ENCODE data around the gene NETO2.
"Not testable (repeated sequence)": the region's sequence is repeated elsewhere in the genome, so short reads cannot be mapped to it uniquely, and the experiment has no call there.

The NETO2 gene

DNA sequence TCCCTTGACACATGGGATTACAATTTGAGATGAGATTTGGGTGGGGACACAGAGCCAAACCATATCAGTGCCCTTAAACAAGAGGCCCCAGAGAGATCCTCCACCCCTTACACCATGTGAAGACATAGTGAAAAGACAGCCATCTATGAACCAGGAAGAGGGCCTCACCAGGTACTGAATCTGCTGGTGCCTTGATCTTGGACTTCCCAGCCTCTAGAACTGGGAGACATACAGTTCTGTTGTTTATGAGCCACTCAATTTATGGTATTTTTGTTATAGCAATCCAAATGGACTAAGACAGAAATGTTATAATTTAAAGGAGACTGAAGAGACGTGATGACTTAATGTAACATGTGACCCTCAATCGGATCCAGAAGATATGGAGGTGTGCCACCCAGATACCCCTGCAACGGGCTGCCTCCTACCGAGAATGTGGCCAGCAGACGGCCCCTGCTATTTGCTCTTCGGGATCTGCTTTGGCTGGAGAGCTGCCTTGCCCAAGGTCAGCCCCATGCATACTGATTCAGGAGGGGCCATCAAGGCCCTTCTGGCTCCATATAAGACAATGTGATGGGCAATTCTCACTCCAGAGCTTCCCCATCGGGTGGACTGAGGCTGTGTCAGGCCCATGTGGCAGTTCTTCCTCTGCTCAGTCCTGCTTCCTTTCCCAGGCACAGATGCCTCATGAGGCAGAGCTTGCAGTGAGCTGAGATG is 80.6 kb downstream of the NETO2 start:
- no peak for DNase-seq

- no peak for DNase-seq
Observed at GRCh38 chr16:47061204-47061603, 82.5 kb downstream of the NETO2 start.

GRCh38 chr16:47060596-47060995 is 83.1 kb downstream of the NETO2 start:
- DNase-seq: no peak

DNA sequence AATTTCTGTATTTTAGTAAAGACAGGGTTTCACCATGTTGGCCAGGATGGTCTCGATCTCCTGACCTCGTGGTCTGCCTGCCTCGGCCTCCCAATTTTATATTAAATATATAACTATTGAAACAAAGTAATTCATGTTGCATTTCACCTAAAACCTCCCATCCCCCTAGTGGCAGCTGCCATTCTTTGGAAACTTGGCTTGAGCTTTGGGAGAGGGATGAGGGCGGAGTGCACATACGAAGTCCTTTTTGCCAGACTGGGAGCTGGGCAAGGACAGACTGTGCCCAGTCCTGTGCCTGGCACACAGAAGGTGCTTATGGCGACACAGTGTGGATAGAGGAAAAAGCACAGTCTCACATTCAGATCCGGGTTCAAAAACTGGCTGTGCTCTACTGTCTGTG is 83.8 kb downstream of the NETO2 start:
- no peak for DNase-seq

DNA sequence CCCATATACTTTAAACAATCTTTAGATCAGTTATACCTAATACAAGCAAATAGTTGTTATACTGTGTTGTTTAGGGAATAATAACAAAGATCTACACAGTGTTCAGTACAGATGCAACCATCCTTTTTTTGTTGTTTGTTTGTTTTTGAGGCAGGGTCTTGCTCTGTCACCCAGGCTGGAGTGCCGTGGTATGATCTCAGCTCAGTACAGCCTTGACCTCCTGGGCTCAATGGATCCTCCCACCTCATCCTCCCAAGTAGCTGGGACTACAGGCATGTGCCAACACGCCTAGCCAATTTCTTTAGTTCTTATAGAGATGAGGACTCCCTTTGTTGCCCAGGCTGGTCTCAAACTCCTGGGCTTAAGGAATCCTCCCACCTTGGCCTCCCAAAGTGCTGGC is 84.6 kb downstream of the NETO2 start:
- DNase-seq: not testable (repeated sequence)

GRCh38 chr16:47058295-47059086 is 85.3 kb downstream of the NETO2 start:
- DNase-seq: no peak

GRCh38 chr16:47057630-47057993 is 86.1 kb downstream of the NETO2 start:
- no peak for DNase-seq

DNA sequence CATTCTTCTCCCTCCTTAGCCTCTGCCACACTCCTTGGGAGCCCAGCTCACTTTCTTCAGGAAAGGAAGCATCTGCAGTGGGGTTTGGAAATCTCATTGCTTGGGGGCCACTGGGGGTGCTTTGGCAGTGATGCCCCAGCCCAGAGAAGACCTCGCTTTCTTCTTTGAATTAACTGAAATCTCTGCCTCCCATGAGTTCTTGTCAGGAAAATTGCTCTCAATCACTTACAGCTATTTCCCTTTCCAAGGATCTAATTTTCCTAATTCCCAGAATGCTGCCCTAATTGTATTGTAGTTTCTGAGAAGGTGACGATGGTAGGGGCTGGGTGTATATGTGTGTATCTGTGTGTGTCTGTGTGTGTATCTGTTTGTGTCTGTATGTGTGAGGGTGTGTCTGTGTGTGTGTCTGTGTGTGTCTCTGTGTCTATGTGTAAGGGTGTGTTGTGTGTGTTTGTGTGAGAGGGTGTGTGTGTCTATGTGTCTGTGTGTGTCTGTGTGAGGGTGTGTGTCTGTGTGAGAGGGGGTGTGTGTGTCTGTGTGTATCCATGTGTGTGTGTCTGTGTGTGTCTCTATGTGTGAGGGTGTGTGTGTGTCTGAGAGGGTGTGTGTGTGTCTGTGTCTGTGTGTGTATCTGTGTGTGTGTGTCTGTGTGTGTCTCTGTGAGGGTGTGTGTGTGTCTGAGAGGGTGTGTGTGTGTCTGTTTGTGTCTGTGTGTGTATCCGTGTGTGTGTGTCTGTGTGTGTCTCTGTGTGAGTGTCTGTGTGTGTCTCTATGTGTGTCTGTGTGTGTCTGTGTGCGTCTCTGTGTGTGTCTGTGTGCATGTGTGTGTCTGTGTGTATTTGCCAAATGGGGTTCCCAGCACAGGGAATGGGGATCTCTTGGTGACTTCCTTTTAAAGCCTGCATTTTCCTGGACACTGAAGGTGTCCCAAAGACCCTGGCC is 86.8 kb downstream of the NETO2 start:
- DNase-seq: no peak

DNA sequence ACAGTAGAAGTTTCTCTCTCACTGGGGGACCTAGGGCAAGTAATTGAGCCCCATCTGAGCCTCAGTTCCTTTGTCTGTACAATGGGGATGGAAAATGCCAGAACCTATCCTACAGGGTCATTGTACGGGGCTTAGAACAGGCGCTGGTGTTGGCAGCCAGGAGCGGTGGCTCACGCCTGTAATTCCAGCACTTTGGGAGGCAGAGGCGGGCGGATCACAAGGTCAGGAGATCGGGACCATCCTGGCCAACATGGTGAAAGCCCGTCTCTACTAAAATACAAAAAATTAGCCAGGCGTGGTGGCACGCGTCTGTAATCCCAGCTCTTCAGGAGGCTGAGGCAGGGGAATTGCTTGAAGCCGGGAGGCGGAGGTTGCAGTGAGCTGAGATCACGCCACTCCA is 87.7 kb downstream of the NETO2 start:
- not testable (repeated sequence) for DNase-seq

- DNase-seq: no peak
Observed at GRCh38 chr16:47055136-47055885, 88.4 kb downstream of the NETO2 start.

DNA sequence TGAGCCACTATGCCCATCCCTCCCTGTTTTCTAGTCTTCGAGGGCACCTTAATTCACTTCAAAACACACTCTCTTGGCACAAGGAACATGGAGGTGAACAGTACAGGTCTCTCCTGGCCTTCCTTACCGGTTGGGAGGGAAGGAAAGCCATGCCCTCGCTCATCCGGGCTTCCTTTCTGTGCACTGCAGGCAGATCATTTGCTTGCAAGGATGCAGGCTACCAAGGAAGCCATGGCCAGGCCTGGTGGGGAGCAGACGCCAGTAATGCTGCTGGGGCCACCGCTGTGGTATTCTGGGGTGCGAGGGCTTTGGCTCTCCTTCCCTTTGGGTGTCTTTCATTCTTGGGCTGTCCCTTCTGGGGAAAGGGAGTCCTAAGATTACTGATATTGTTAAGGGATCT is 89.4 kb downstream of the NETO2 start:
- DNase-seq: no peak

DNA sequence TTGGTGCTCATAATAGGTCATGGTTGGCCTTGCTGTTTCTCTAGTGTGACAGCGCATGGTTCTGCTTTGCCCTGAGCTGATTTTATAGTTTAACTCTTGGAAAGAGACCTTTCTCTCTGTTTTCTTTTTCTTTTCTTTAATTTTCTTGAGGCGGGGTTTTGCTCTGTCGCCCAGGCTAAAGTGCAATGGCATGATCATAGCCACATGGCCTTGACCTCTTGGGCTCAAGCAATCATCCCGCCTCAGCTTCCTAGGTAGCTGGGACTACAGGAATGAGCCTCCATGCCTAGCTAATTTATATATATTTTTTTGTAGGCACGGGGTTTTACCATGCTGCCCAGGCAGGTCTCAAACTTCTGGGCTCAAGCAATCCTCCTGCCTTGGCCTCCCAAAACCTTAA is 89.8 kb downstream of the NETO2 start:
- DNase-seq: no peak

DNA sequence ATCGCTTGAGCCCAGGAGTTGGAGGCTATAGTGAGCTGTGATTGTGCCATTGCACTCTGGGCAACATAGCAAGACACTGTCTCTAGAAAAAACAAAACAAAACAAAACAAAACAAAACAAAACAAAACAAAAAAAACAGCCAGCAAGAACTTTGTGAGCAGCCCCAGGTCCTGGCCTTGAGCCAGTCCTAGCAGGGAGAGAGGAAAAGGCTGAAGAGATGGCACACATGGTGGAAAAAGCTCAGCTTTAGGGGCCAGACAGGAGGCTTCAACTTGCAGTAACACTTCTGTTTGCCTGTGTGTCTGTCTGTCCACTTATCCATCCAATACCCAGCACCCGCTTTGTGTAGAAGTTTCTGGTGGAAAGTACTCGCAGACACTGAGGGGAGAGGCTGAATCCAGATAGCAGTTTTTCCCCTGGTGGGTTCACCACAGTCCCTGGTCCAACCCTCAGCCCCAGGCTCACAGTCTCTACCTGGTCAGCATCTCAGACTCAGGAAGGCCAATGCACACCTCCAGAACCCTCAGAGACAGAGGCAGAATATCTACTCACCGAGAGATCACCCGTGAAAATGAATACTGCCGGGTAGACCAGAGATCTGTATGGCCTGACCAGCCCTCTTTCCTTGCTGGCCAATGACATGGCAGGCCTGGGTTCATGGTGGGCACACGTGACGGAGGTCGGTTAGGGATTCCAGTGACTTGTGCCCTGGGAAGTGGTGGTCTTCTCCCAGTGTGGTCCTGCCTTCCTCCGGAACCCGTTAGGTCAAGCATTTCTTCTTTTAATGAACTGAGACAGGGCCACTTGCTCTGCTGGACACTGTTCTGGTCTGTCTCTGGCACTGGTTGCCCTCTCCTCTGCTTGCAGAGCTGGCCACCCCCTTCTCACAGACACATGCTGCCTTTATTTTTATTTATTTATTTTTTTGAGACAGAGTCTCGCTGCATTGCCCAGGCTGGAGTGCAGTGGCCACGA is 90.8 kb downstream of the NETO2 start:
- no peak for DNase-seq

DNA sequence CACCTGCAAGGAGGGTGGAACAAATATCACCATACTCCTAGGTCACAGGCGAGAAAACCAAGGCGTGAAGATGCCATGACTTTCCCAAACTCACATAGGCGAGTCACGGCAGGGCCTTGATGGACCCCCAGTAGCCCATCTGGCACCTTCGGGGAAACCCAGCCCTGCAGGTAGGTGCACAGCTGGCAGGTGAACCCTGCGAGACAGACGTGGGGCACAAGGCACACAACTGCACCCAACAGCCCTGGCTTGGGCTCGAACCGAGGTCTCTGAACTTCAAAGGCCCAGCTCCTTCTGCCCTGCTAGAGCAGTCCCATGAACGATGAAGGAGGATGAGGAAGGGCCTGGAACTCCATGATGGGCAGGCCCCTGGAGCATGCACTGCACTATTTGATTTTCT is 92.7 kb downstream of the NETO2 start:
- no peak for DNase-seq

DNA sequence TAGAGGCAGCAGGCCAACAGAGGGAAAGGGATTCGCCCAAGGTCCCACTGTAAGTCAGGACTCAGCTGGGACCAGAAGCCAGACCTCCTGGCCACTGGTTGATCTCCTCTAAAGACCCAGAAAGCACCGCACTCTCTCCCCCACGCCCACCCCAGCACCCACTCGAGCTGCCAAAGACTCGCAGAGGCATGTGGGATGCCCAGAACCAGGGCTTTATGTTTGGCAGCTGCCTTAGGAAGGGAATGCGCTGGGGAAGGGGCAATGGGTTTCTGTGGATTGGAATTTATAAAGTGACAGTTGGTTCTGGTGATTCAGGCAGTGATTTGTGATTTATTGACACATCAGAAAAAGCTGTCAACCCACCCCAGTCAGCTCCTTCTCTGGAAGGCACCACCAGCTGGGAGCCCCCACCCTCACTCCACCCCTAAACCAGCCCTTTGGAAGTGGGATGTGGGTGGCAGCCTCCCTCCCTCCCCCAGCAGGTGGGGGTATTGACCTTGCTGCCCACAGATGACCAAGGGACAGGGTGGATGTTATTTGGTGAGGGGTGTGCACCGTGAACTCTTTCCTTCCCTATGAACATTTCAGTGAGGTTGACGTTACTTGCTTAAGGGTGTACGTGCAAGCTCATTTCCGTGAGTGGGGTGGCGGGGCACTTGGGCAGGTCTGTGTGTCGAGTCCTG is 93.7 kb downstream of the NETO2 start:
- DNase-seq: no peak

DNA sequence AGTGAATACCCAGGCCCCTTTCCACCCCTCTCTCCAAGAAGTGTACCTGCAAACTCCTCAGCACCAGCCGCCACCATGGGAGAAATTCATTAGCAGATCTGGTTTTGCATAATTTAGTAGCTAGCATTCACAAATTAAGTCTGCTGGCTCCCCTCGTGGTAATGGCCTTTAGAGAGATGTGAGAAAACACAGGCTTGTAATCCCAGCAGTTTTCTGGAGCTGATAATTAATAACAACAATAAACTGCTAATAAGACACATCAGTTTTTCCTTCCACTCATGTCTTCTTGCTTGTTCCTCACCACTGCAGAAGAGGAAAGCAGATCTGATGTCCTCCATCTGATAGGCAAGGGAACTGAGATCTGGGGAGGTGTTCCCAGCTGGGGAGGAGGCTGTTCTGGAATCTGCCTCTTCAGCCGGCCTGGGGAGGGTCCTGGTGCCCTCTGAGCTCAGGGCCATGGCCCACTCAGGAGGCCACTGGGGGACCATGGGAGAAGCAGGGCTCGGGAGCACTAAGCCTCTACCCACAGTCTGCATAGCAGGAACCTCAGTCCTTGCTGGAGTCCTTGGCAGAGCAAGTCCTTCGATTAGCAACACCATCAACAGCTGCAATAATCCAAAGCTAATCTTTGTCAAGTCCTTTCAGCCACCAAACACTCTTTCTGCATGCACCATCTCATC is 96.1 kb downstream of the NETO2 start:
- no peak for DNase-seq

DNA sequence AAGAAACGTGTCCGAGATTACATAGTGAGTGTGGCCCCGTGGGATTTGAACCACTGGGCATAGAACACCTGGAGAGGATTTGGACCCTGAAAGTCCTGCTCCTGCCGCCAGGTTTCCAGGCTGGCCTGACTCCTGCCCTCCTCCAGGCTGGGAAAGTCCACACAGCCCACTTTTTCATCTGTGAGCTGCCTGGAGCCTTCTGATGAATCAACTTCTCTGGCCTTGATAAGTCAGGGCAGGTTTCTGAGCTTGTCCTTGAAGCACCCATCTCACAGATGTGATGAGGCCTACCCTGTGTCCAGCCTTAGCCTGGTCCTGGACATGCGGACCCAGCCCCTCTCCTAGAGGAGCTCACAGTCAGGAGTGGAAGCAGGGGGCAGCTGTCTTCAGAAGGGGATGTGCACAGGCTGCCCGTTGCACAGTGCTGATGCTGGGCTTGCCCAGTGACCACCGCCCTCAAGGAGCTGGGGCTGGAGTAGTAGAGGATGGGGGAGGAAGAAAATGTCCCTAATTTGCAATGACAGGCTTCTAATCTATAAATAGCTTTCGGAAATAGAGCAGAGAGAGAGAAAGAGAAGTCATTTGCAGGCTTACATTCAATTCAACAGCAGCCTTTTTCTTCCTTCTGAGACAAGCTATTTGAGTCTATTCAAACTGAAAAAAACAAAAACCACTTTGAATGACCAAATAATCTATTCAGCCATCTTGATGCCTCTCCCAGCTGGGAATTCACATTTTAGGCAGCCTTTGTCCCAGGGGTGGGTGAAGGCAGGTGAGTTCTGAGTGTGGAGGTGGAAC is 96.8 kb downstream of the NETO2 start:
- DNase-seq: no peak

DNA sequence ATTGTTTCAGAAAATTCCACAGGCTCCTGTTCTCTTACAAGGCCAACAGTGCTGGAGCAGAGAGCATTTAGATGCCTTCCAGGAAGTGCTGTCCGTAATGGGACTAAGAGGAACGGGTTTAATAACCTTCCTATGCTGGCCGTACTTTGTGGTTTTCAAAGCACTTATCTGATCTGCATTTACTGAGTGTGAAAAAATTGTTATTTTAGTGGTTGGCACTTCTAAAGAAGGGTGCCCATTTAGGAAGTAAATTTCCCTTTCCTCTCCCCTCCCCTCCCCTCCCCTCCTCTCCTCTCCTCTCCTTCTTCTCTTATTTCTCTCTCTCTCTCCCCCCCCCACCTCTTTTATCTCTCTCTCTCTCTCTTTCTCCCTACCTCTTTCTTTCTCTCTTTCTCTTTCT is 98.3 kb downstream of the NETO2 start:
- DNase-seq: no peak

DNA sequence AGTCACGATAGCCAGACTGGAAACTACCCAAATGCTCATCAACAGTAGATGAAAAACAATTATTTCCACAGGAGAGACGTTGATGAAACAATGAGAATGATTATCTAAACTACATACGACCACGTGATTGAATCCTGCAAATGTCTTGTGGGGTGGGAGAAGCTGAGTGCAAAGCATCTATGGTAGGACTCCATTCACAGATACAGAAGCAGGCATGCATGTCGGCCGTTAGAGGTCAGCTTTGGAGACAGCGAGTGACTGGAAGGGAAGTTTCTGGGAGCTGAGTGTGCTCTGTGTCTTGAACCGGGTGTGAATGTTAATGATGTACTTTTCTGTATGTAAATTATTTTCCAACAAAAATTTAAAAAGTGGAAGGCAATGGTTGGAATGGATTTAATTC is 98.7 kb downstream of the NETO2 start:
- no peak for DNase-seq
